Sigmoid colon (tissue), 7 donors: ENCODE measurements around the gene IL1RAPL2. TPM values are rescaled to one million over a fixed set of nuclear protein-coding genes. Genes with fewer than 3 reads are reported as not detected.

Experiments
- DNase-seq: peaks from one replicate; pipeline ENCODE4 v3.0.0-alpha.2; 2019
- H3K27ac ChIP-seq, 4 donors: fragments of 200-600 bp; sonication (generic); one replicate each; pipeline ENCODE4 v1.5.1; 2016 to 2019; ENCODE audit warnings: mild to moderate bottlenecking in 1 of 4
- H3K27me3 ChIP-seq, 3 donors: fragments of 200-600 bp; sonication (generic); one replicate each; pipeline ENCODE4 v1.5.1; 2019; ENCODE audit warnings: mild to moderate bottlenecking in 1 of 3
- H3K36me3 ChIP-seq, 4 donors: fragments of 200-600 bp; sonication (generic); one replicate each; pipeline ENCODE4 v1.5.1; 2016 to 2019
- H3K4me1 ChIP-seq, 4 donors: fragments of 200-600 bp; sonication (generic); one replicate each; pipeline ENCODE4 v1.5.1; 2017 to 2019
- H3K4me3 ChIP-seq, 4 donors: fragments of 200-600 bp; sonication (generic); one replicate each; pipeline ENCODE4 v1.5.1; 2017 to 2019; ENCODE audit warnings: mild to moderate bottlenecking in 2 of 4, moderate library complexity in 1 of 4
- H3K9me3 ChIP-seq, 4 donors: fragments of 200-600 bp in 3 of 4; sonication (generic) in 3 of 4; one replicate each; pipeline versions ENCODE4 v1.5.1 to v1.6.1; 2013 to 2019
- EP300 ChIP-seq, 4 donors: sonication (generic); formaldehyde crosslinking; IDR thresholded peaks; one replicate each; pipeline ENCODE4 v1.6.1; 2017; ENCODE audit warnings: antibody characterized with exemption in 4 of 4
- POLR2A ChIP-seq, 2 donors: fragments of 450-650 bp; IDR thresholded peaks; one replicate each; pipeline ENCODE4 v1.6.1; 2016; ENCODE audit warnings: antibody characterized with exemption in 2 of 2, mild to moderate bottlenecking in 2 of 2, moderate library complexity in 2 of 2
- POLR2AphosphoS5 ChIP-seq, 4 donors: sonication (generic); formaldehyde crosslinking; IDR thresholded peaks; one replicate each; pipeline ENCODE4 v1.6.1; 2017; ENCODE audit warnings: antibody characterized with exemption in 4 of 4
- WGBS, 2 donors: extraction: QIAGEN DNeasy Blood & Tissue Kit; methylation state at CpG; one replicate each; pipeline ENCODE4 v1.1.7; 2013; 5-methylcytosine and 5-hydroxymethylcytosine counted together
- intact Hi-C: fragments of 100-400 bp; cut with DNase I; formaldehyde crosslinking; loops from one replicate; pipeline ENCODE4 v1.15.1; 2023
- polyA plus RNA-seq, 3 donors: library from polyadenylated mRNA; stranded (reverse); fragments of 200-250 nt; gene quantifications; one replicate each; pipeline ENCODE4 v1.2.3, GENCODE V29; 2013
- total RNA-seq, 4 donors: library from RNA; depleted of rRNA; stranded (reverse); fragments of >200 nt; gene quantifications; one replicate each; pipeline ENCODE4 v1.1.0, GENCODE V29; 2016
- TF ChIP-seq, protein P1 (sequence below), 4 experiments: fragments of 450-650 bp in 3 of 4; fragments of 200-600 bp in 1 of 4; IDR thresholded peaks; one replicate each; pipeline ENCODE4 v1.5.1; 2016 to 2019; ENCODE audit warnings: antibody characterized with exemption in 4 of 4, mild to moderate bottlenecking in 3 of 4, moderate library complexity in 2 of 4
- donor health status: healthy with polysubstance abuse.
- donor health status: Bipolar disorder and iron deficiency.
- donor health status: healthy.

Gene IL1RAPL2
- total and polyA plus RNA-seq, 7 donors: 0.01 to 1.1 (median 0.79) TPM; not detected in 3

DNA sequence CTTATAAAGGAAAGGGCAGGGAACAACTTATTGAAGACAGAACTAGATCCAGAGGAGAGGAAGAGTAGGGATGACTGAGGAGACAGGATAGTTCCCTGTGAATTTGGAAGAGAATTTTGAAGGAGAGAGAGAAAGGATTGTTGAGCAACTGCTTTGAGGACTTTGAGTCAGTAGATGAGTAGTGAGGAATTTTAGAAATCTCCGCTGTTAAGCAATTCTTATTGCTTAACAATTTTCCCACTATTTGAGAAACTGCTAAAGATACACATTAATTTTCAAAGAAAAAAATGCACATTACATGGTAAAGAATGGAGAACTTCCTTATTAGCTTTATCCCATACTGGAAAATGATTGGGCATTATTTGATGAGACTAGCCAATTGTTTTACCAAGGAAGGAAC lies 1140.0 kb downstream of the IL1RAPL2 start:
- no peaks in the 10 kb centered on the region for H3K36me3 ChIP-seq
- H3K4me1 ChIP-seq: no peaks in the 10 kb centered on the region
- H3K9me3 ChIP-seq: no peaks in the 10 kb centered on the region
- no peaks in the 10 kb centered on the region for H3K27me3 ChIP-seq
- TF ChIP-seq EP300 (IDR thresholded peaks at IDR 0.05) (no peak), POLR2AphosphoS5 (IDR thresholded peaks at IDR 0.05) (no peak), POLR2A (IDR thresholded peaks at IDR 0.05) (no peak)
- TF ChIP-seq, protein P1, sequence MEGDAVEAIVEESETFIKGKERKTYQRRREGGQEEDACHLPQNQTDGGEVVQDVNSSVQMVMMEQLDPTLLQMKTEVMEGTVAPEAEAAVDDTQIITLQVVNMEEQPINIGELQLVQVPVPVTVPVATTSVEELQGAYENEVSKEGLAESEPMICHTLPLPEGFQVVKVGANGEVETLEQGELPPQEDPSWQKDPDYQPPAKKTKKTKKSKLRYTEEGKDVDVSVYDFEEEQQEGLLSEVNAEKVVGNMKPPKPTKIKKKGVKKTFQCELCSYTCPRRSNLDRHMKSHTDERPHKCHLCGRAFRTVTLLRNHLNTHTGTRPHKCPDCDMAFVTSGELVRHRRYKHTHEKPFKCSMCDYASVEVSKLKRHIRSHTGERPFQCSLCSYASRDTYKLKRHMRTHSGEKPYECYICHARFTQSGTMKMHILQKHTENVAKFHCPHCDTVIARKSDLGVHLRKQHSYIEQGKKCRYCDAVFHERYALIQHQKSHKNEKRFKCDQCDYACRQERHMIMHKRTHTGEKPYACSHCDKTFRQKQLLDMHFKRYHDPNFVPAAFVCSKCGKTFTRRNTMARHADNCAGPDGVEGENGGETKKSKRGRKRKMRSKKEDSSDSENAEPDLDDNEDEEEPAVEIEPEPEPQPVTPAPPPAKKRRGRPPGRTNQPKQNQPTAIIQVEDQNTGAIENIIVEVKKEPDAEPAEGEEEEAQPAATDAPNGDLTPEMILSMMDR (IDR thresholded peaks at IDR 0.05): no peak
- no peak overlapping the region for H3K27ac ChIP-seq
- DNase-seq: no peak
- WGBS, 2 donors: 92 to 96% methylated on average over 1 of the region's 1 CpG
- H3K4me3 ChIP-seq: no peak overlapping the region
- intact Hi-C loops: no loop called here

DNA sequence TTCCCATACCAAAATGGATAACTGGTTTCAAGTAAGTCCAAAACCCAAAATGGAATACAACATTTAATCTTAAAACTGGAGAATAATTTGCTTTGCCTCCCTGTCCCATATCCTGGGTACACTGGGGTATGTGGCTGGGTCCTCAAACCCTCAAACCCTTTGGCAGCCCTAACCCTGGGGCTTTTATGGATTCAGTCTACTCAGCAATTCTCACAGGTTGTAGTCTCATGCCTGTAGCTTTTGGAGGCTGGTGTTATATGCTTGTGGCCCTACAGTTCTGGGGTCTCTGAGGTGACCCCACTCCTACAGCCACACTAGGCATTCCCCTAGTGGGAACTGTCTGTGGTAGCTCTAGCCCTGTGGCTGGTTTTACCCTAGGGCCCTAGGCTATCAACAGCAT lies 1145.8 kb downstream of the IL1RAPL2 start:
- DNase-seq: no peak
- no peaks in the 10 kb centered on the region for H3K9me3 ChIP-seq
- no peak overlapping the region for H3K27ac ChIP-seq
- no peaks in the 10 kb centered on the region for H3K36me3 ChIP-seq
- no peaks in the 10 kb centered on the region for H3K27me3 ChIP-seq
- H3K4me1 ChIP-seq: no peaks in the 10 kb centered on the region
- no peak overlapping the region for H3K4me3 ChIP-seq
- TF ChIP-seq EP300 (IDR thresholded peaks at IDR 0.05) (no peak), POLR2A (IDR thresholded peaks at IDR 0.05) (no peak)
- intact Hi-C loops: no loop called here

DNA sequence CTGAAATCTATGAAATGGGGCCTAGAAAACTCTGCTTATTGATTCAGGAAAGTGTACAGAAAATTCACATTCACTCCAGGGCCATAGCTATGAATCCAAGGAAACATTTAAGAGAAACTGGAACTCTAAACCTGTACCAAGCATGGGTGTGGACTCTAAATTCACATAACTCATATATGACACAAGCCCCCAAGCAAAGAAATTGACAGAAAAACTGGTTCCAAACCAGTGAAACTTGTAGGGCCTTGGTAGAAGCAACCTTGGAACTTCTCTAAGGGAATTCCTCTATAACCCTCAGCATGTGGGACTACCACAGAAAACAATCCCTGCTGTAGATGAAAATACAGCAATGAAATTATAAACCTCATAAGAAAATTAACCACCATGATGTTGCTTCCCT lies 1149.7 kb downstream of the IL1RAPL2 start:
- no peak overlapping the region for H3K27ac ChIP-seq
- no peaks in the 10 kb centered on the region for H3K27me3 ChIP-seq
- no peaks in the 10 kb centered on the region for H3K4me1 ChIP-seq
- no peaks in the 10 kb centered on the region for H3K36me3 ChIP-seq
- intact Hi-C loops: no loop called here
- no peaks in the 10 kb centered on the region for H3K9me3 ChIP-seq
- no peak for TF ChIP-seq POLR2A (IDR thresholded peaks at IDR 0.05)
- no peak for TF ChIP-seq EP300 (IDR thresholded peaks at IDR 0.05)
- no peak for TF ChIP-seq POLR2AphosphoS5 (IDR thresholded peaks at IDR 0.05)
- TF ChIP-seq, protein P1 (IDR thresholded peaks at IDR 0.05): no peak
- H3K4me3 ChIP-seq: no peak overlapping the region
- DNase-seq: no peak

DNA sequence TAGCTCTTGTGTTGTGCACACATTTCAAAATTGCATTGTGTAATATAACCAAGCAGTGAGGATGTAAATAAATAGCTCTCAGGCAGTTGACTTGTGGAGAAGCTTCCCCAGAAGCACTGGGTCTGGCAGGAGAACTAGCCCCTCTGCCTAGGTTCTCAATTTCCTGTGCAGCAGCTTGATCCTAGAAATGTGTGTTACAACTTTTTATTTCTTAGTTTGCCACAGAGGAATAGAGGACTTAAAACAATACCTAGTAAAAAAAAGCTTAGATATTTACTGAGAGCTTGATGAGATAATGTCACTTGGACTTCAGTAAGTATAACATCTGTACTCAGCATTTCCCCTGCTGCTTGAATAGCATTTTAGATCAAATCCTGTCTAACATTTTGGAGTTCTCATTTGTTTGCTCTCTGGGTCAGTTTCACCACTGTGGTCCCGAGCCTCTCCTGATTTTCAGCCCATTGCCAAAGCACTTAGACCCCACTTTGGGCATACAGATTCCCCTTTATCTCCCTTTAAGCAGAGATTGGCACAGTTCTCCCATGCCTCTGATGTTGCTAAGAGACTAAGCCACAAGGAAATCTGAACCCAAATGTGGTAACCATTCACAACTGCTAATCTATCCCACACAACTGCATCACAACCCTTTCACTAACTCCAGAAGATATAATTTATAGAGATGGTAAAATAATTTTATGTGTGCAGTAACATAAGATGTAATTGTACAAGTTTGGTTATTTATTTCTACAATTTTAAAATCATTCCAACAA lies 1158.2 kb downstream of the IL1RAPL2 start:
- no peaks in the 10 kb centered on the region for H3K4me1 ChIP-seq
- DNase-seq: no peak
- H3K27ac ChIP-seq: no peak overlapping the region
- no peaks in the 10 kb centered on the region for H3K27me3 ChIP-seq
- intact Hi-C loops: no loop called here
- no peaks in the 10 kb centered on the region for H3K9me3 ChIP-seq
- TF ChIP-seq, protein P1 (IDR thresholded peaks at IDR 0.05): no peak
- no peak for TF ChIP-seq POLR2A (IDR thresholded peaks at IDR 0.05)
- H3K4me3 ChIP-seq: no peak overlapping the region
- no peaks in the 10 kb centered on the region for H3K36me3 ChIP-seq
- 24 to 41% methylated on average over 1 of the region's 1 CpG for WGBS, 2 donors

DNA sequence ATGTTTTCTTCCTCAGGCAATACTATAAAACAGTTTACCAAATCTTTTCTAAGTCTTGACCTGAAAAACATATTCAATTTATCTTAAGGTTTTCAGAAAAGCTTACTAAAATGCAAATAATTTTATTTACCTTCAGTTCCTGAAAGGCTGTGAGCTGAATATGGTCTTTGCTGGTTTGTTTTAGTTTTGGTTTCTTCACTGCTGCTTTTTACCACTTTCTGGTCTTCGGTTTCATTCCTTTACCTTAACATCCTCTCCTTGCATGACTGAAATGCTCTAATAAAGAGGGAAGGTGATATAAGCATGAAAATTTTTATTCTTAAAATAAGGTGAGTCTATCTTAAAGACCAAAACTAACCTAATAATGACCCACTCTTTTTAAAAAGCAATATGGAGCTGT lies 1159.2 kb downstream of the IL1RAPL2 start:
- Histone ChIP-seq H3K27ac (no peak overlapping the region), H3K4me3 (no peak overlapping the region), H3K27me3 (no peaks in the 10 kb centered on the region), H3K4me1 (no peaks in the 10 kb centered on the region), H3K9me3 (no peaks in the 10 kb centered on the region), H3K36me3 (no peaks in the 10 kb centered on the region)
- no peak for TF ChIP-seq POLR2AphosphoS5 (IDR thresholded peaks at IDR 0.05)
- TF ChIP-seq POLR2A (IDR thresholded peaks at IDR 0.05): no peak
- no peak for TF ChIP-seq EP300 (IDR thresholded peaks at IDR 0.05)
- TF ChIP-seq, protein P1 (IDR thresholded peaks at IDR 0.05): no peak
- 83 to 95% methylated on average over 1 of the region's 1 CpG for WGBS, 2 donors
- intact Hi-C loops: no loop called here
- DNase-seq: no peak
